Ascending aorta (tissue), 2 donors: ENCODE results near the gene OLFM3. TPM values are rescaled to one million over a fixed set of nuclear protein-coding genes. Genes with fewer than 3 reads are reported as not detected.

Source experiments
- DNase-seq, 2 donors: peaks; one replicate each; pipeline ENCODE4 v3.0.0-alpha.2; 2019; ENCODE audit warnings: low spot score in 2 of 2
- H3K27ac ChIP-seq, 2 donors: fragments of 200-600 bp; sonication (generic); one replicate each; pipeline ENCODE4 v1.5.1; 2016 to 2017; ENCODE audit warnings: mild to moderate bottlenecking in 1 of 2
- H3K27me3 ChIP-seq: fragments of 200-600 bp; sonication (generic); one replicate; pipeline ENCODE4 v1.5.1; 2017
- H3K36me3 ChIP-seq, 2 donors: fragments of 200-600 bp; sonication (generic); one replicate each; pipeline ENCODE4 v1.5.1; 2016
- H3K4me1 ChIP-seq, 2 donors: fragments of 200-600 bp; sonication (generic); one replicate each; pipeline ENCODE4 v1.5.1; 2016 to 2017; ENCODE audit warnings: mild to moderate bottlenecking in 1 of 2
- H3K4me3 ChIP-seq, 2 donors: fragments of 200-600 bp; sonication (generic); one replicate each; pipeline ENCODE4 v1.5.1; 2016 to 2017; ENCODE audit warnings: mild to moderate bottlenecking in 1 of 2
- H3K9me3 ChIP-seq, 2 donors: fragments of 200-600 bp; sonication (generic); one replicate each; pipeline ENCODE4 v1.5.1; 2016
- CTCF ChIP-seq, 3 experiments: fragments of 200-600 bp in 2 of 3; fragments of 450-650 bp in 1 of 3; sonication (generic) in 2 of 3; IDR thresholded peaks; one replicate each; pipeline ENCODE4 v1.5.1; 2016 to 2019; ENCODE audit warnings: antibody characterized with exemption in 3 of 3, mild to moderate bottlenecking in 1 of 3, moderate library complexity in 1 of 3
- intact Hi-C: fragments of 100-400 bp; cut with DNase I; formaldehyde crosslinking; loops from one replicate; pipeline ENCODE4 v1.15.1; 2023
- total RNA-seq: library from RNA; depleted of rRNA; stranded (reverse); fragments of >200 nt; gene quantifications from one replicate; pipeline ENCODE4 v1.1.0, GENCODE V29; 2016

Gene OLFM3
- total RNA-seq, 1 donor from 2014 or later, result not detected

- intact Hi-C loops, result no loop called here
- DNase-seq, result no peak
- H3K36me3 ChIP-seq, result no peaks in the 10 kb centered on the region
Measured at GRCh38 chr1:101781201-101781831, 215.4 kb downstream of the OLFM3 start.

DNA sequence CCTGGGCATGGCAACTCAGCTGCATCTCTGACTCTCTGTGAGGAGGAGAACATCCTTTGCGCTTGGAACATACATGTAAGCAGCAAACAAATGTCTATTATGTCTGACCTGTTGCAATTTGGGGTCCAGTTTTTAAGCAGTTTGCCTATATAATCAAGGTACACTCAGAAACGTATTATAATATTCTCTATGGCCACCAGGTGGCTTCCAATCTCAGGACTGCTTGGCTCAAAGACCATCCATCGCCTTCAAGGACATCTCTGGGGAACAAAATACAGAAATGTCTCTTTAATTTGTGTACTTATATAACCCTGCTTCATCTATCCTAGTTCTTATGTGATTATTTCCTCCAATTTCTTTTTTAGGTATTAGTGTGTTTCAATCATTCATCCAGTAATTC is 227.2 kb downstream of the OLFM3 start:
- intact Hi-C loops, result no loop called here
- DNase-seq, result no peak

More at GRCh38 chr1:101781201-101781831, 215.4 kb downstream of the OLFM3 start:
- H3K27me3 ChIP-seq, result no peaks in the 10 kb centered on the region
- no peak for TF ChIP-seq CTCF (IDR thresholded peaks at IDR 0.05)
- H3K9me3 ChIP-seq, result no peaks in the 10 kb centered on the region
- no peak overlapping the region for H3K4me3 ChIP-seq
- H3K4me1 ChIP-seq, result no peaks in the 10 kb centered on the region
- H3K27ac ChIP-seq, result no peak overlapping the region

GRCh38 chr1:101757985-101758384 is 238.7 kb downstream of the OLFM3 start:
- intact Hi-C loops, result no loop called here
- no peaks in the 10 kb centered on the region for H3K36me3 ChIP-seq

More for the DNA sequence above, 227.2 kb downstream of the OLFM3 start:
- no peak for TF ChIP-seq CTCF (IDR thresholded peaks at IDR 0.05)
- no peaks in the 10 kb centered on the region for H3K4me1 ChIP-seq
- H3K27me3 ChIP-seq, result no peaks in the 10 kb centered on the region
- no peak overlapping the region for H3K4me3 ChIP-seq
- H3K27ac ChIP-seq, result no peak overlapping the region
- no peaks in the 10 kb centered on the region for H3K36me3 ChIP-seq
- no peaks in the 10 kb centered on the region for H3K9me3 ChIP-seq

GRCh38 chr1:101756411-101756810 is 240.3 kb downstream of the OLFM3 start:
- Histone ChIP-seq H3K9me3 (no peaks in the 10 kb centered on the region), H3K36me3 (no peaks in the 10 kb centered on the region), H3K27ac (no peak overlapping the region), H3K4me3 (no peak overlapping the region), H3K27me3 (no peaks in the 10 kb centered on the region), H3K4me1 (no peaks in the 10 kb centered on the region)
- intact Hi-C loops, result no loop called here
- DNase-seq, result no peak
- no peak for TF ChIP-seq CTCF (IDR thresholded peaks at IDR 0.05)

More at GRCh38 chr1:101757985-101758384, 238.7 kb downstream of the OLFM3 start:
- no peaks in the 10 kb centered on the region for H3K9me3 ChIP-seq
- no peak overlapping the region for H3K4me3 ChIP-seq
- H3K4me1 ChIP-seq, result no peaks in the 10 kb centered on the region
- no peak for DNase-seq
- no peaks in the 10 kb centered on the region for H3K27me3 ChIP-seq
- TF ChIP-seq CTCF (IDR thresholded peaks at IDR 0.05), result no peak
- H3K27ac ChIP-seq, result no peak overlapping the region
